ENCODE results near the gene ZNF385D.

Gene ZNF385D

GRCh38 chr3:21672303-21672702 lies 78.7 kb downstream of the ZNF385D start:
- H3K4me3 ChIP-seq (ENCODE audit: low read depth, low read length) = no peak overlapping the region
- in situ Hi-C loops (cut with HindIII; ENCODE audit: low sequenced_read_pairs) = no loop called here
- DNase-seq (ENCODE audit: low read depth) = peak; percentile 82
- no peak for TF ChIP-seq CTCF (IDR thresholded peaks at IDR 0.05; ENCODE audit: low read depth, low read length, missing control alignments)

GRCh38 chr3:21670386-21670785 lies 80.6 kb downstream of the ZNF385D start:
- in situ Hi-C loops (cut with HindIII; ENCODE audit: low sequenced_read_pairs) = no loop called here
- no peak for TF ChIP-seq CTCF (IDR thresholded peaks at IDR 0.05; ENCODE audit: low read depth, low read length, missing control alignments)
- no peak for DNase-seq (ENCODE audit: low read depth)
- H3K4me3 ChIP-seq (ENCODE audit: low read depth, low read length) = no peak overlapping the region

- TF ChIP-seq CTCF (IDR thresholded peaks at IDR 0.05; ENCODE audit: low read depth, low read length, missing control alignments) = no peak
- DNase-seq (ENCODE audit: low read depth) = no peak
- in situ Hi-C loops (cut with HindIII; ENCODE audit: low sequenced_read_pairs) = no loop called here
- H3K4me3 ChIP-seq (ENCODE audit: low read depth, low read length) = no peak overlapping the region
These were observed 83.0 kb downstream of the ZNF385D start for GRCh38 chr3:21668012-21668411.

GRCh38 chr3:21665444-21666100 lies 85.4 kb downstream of the ZNF385D start:
- in situ Hi-C loops (cut with HindIII; ENCODE audit: low sequenced_read_pairs) = no loop called here

GRCh38 chr3:21664996-21665395 lies 86.0 kb downstream of the ZNF385D start:
- DNase-seq (ENCODE audit: low read depth) = no peak
- no peak for TF ChIP-seq CTCF (IDR thresholded peaks at IDR 0.05; ENCODE audit: low read depth, low read length, missing control alignments)
- no peak overlapping the region for H3K4me3 ChIP-seq (ENCODE audit: low read depth, low read length)
- in situ Hi-C loops (cut with HindIII; ENCODE audit: low sequenced_read_pairs) = no loop called here

More at GRCh38 chr3:21665444-21666100, 85.4 kb downstream of the ZNF385D start:
- H3K4me3 ChIP-seq (ENCODE audit: low read depth, low read length) = no peak overlapping the region
- no peak for DNase-seq (ENCODE audit: low read depth)
- TF ChIP-seq CTCF (IDR thresholded peaks at IDR 0.05; ENCODE audit: low read depth, low read length, missing control alignments) = no peak

GRCh38 chr3:21662403-21662802 lies 88.6 kb downstream of the ZNF385D start:
- no peak overlapping the region for H3K4me3 ChIP-seq (ENCODE audit: low read depth, low read length)
- in situ Hi-C loops (cut with HindIII; ENCODE audit: low sequenced_read_pairs) = no loop called here
- TF ChIP-seq CTCF (IDR thresholded peaks at IDR 0.05; ENCODE audit: low read depth, low read length, missing control alignments) = no peak
- no peak for DNase-seq (ENCODE audit: low read depth)

Data from astrocyte of the cerebellum (primary cell).